HepG2 (cell line): ENCODE results near the gene HIRA. TPM values are rescaled to one million over a fixed set of nuclear protein-coding genes. Genes with fewer than 3 reads are reported as not detected.

ENCODE experiments used
- GABPB1 ChIP-seq: IDR thresholded peaks from 2 replicates; pipeline ENCODE4 v1.6.1; 2016; ENCODE audit warnings: mild to moderate bottlenecking, missing genetic modification reagents, moderate library complexity, missing compliant biosample characterization
- HDAC1 ChIP-seq: sonication (generic); formaldehyde crosslinking; IDR thresholded peaks from 2 replicates; pipeline ENCODE4 v1.5.1; 2020; ENCODE audit warnings: mild to moderate bottlenecking, missing genetic modification reagents
- NR1H2 ChIP-seq: sonication (generic); formaldehyde crosslinking; IDR thresholded peaks from 2 replicates; pipeline ENCODE4 v1.8.1; 2022; ENCODE audit warnings: low read depth, missing genetic modification reagents, borderline replicate concordance
- REPIN1 ChIP-seq: sonication (generic); formaldehyde crosslinking; IDR thresholded peaks from 2 replicates; pipeline ENCODE4 v1.8.0; 2022; ENCODE audit warnings: missing genetic modification reagents, low read depth, mild to moderate bottlenecking, borderline replicate concordance
- SMAD3 ChIP-seq: sonication (generic); formaldehyde crosslinking; IDR thresholded peaks from 2 replicates; pipeline ENCODE4 v1.4.0; 2020; ENCODE audit warnings: missing genetic modification reagents
- WIZ ChIP-seq: sonication (generic); formaldehyde crosslinking; IDR thresholded peaks from 2 replicates; pipeline ENCODE4 v1.5.1; 2020; ENCODE audit warnings: mild to moderate bottlenecking, missing genetic modification reagents
- YEATS4 ChIP-seq: sonication (generic); formaldehyde crosslinking; IDR thresholded peaks from 2 replicates; pipeline ENCODE4 v1.4.0; 2020; ENCODE audit warnings: missing genetic modification reagents, borderline replicate concordance
- ZFY ChIP-seq: sonication (generic); formaldehyde crosslinking; IDR thresholded peaks from 2 replicates; pipeline ENCODE4 v1.4.0; 2020; ENCODE audit warnings: missing genetic modification reagents
- ZNF263 ChIP-seq: sonication (generic); formaldehyde crosslinking; IDR thresholded peaks from 2 replicates; pipeline ENCODE4 v1.4.0; 2020; ENCODE audit warnings: missing genetic modification reagents
- ZNF343 ChIP-seq: sonication (generic); formaldehyde crosslinking; IDR thresholded peaks from 2 replicates; pipeline ENCODE4 v1.4.0; 2020; ENCODE audit warnings: mild to moderate bottlenecking, missing genetic modification reagents
- ZNF446 ChIP-seq: sonication (generic); formaldehyde crosslinking; IDR thresholded peaks from 2 replicates; pipeline ENCODE4 v1.5.0; 2020; ENCODE audit warnings: mild to moderate bottlenecking, missing genetic modification reagents
- ZNF766 ChIP-seq: sonication (generic); formaldehyde crosslinking; IDR thresholded peaks from 2 replicates; pipeline ENCODE4 v1.5.0; 2020; ENCODE audit warnings: missing genetic modification reagents, borderline replicate concordance
- polyA plus RNA-seq, 8 experiments: library from polyadenylated mRNA; depleted of rRNA in 3 of 8; stranded (reverse) in 7 of 8; unstranded in 1 of 8; fragments of >200 nt; fragmentation: Illumina TruSeq in 4 of 8; extraction: Trizol in 4 of 8; gene quantifications; 2 replicates each; pipeline versions ENCODE4 v1.2.1 to v1.2.3, GENCODE V29; 2011 to 2016; ENCODE audit warnings: low read depth in 4 of 8, missing spikeins in 1 of 8, mixed read lengths in 1 of 8; ENCODE audit not compliant: insufficient read depth in 1 of 8
- total RNA-seq, 5 experiments: library from RNA; depleted of rRNA; stranded (reverse); fragments of >200 nt; fragmentation: Illumina TruSeq; extraction: Trizol; gene quantifications; 2 replicates each; pipeline ENCODE4 v1.2.3, GENCODE V29; 2016; ENCODE audit warnings: low read depth in 1 of 5
- TF ChIP-seq, protein P1 (sequence below): sonication (generic); formaldehyde crosslinking; conservative IDR thresholded peaks from 2 replicates; pipeline ENCODE4 v1.4.0; 2020; ENCODE audit warnings: mild to moderate bottlenecking, missing genetic modification reagents, moderate library complexity
- TF ChIP-seq, protein P2 (sequence below): sonication (generic); formaldehyde crosslinking; IDR thresholded peaks from 2 replicates; pipeline ENCODE4 v1.4.0; 2020; ENCODE audit warnings: mild to moderate bottlenecking, missing genetic modification reagents
- TF ChIP-seq, protein P3 (sequence below): sonication (generic); formaldehyde crosslinking; IDR thresholded peaks from 2 replicates; pipeline ENCODE4 v1.5.0; 2020; ENCODE audit warnings: missing genetic modification reagents, mild to moderate bottlenecking, borderline replicate concordance
- TF ChIP-seq, protein P4 (sequence below): sonication (generic); formaldehyde crosslinking; IDR thresholded peaks from 2 replicates; pipeline ENCODE4 v1.4.0; 2020; ENCODE audit warnings: missing genetic modification reagents
- TF ChIP-seq, protein P5 (sequence below): IDR thresholded peaks from 2 replicates; pipeline ENCODE4 v1.6.1; 2012; ENCODE audit warnings: inconsistent platforms
- TF ChIP-seq, protein P6 (sequence below): sonication (generic); formaldehyde crosslinking; IDR thresholded peaks from 2 replicates; pipeline ENCODE4 v1.4.0; 2020; ENCODE audit warnings: mild to moderate bottlenecking, missing genetic modification reagents

Gene HIRA
- total and polyA plus RNA-seq, 2 of the 13 experiments (the other 11 are each of a cell fraction or from before 2014, with no cell fraction given): 21.5 to 29.2 TPM

DNA sequence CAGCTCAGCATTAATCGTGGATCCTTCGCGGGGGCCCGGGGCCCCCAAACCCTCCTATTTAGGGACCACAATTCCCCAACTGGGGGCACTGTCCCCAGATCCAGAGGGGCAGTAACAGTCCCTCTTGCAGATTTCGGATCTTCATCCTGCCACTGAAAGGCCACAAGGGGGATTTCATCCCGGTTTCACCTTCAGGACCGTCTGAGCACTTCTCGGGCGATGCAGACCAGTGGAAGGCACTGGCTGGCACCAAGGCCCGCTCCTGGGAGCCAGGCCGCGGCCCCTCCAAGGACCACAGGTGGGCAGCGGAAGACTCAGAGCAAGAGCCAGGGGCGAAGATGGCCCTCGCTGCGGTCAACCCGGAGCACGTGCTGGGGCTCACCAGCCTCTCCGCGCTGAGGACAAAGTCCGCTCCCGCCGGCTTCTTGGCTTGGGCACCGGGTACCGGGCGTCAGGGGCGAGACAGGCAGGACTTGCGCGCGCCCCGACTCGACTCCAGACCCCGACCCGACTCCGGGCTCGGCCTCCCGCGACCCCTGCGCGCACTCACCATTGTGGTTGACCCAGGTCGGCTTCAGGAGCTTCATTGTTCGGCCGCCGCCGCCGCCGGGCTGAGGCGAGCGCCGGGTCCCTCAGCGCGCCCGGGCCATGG is 517 bp downstream of the HIRA start (continued):
- TF ChIP-seq, protein P1, sequence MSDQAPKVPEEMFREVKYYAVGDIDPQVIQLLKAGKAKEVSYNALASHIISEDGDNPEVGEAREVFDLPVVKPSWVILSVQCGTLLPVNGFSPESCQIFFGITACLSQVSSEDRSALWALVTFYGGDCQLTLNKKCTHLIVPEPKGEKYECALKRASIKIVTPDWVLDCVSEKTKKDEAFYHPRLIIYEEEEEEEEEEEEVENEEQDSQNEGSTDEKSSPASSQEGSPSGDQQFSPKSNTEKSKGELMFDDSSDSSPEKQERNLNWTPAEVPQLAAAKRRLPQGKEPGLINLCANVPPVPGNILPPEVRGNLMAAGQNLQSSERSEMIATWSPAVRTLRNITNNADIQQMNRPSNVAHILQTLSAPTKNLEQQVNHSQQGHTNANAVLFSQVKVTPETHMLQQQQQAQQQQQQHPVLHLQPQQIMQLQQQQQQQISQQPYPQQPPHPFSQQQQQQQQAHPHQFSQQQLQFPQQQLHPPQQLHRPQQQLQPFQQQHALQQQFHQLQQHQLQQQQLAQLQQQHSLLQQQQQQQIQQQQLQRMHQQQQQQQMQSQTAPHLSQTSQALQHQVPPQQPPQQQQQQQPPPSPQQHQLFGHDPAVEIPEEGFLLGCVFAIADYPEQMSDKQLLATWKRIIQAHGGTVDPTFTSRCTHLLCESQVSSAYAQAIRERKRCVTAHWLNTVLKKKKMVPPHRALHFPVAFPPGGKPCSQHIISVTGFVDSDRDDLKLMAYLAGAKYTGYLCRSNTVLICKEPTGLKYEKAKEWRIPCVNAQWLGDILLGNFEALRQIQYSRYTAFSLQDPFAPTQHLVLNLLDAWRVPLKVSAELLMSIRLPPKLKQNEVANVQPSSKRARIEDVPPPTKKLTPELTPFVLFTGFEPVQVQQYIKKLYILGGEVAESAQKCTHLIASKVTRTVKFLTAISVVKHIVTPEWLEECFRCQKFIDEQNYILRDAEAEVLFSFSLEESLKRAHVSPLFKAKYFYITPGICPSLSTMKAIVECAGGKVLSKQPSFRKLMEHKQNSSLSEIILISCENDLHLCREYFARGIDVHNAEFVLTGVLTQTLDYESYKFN (CRISPR knock-in tag): no peak
- 0 out of 2 replicates have a peak, but pooled peaks have one; percentile 17 for TF ChIP-seq SMAD3 (CRISPR knock-in tag)
- TF ChIP-seq NR1H2 (CRISPR knock-in tag): peak; percentile 74; the same call in 1 of the 2 replicates
- peak; percentile 2; the same call in 1 of the 2 replicates for TF ChIP-seq ZNF343 (CRISPR knock-in tag)
- TF ChIP-seq, protein P2, sequence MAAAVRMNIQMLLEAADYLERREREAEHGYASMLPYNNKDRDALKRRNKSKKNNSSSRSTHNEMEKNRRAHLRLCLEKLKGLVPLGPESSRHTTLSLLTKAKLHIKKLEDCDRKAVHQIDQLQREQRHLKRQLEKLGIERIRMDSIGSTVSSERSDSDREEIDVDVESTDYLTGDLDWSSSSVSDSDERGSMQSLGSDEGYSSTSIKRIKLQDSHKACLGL (CRISPR knock-in tag): peak; percentile 73; the same call in 1 of the 2 replicates
- no peak for TF ChIP-seq ZNF766 (CRISPR knock-in tag)
- TF ChIP-seq, protein P3, sequence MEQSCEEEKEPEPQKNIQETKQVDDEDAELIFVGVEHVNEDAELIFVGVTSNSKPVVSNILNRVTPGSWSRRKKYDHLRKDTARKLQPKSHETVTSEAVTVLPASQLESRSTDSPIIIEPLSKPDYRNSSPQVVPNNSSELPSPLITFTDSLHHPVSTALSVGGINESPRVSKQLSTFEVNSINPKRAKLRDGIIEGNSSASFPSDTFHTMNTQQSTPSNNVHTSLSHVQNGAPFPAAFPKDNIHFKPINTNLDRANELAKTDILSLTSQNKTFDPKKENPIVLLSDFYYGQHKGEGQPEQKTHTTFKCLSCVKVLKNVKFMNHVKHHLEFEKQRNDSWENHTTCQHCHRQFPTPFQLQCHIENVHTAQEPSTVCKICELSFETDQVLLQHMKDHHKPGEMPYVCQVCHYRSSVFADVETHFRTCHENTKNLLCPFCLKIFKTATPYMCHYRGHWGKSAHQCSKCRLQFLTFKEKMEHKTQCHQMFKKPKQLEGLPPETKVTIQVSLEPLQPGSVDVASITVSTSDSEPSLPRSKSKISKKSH (CRISPR knock-in tag): 0 out of 2 replicates have a peak, but pooled peaks have one; percentile 69
- TF ChIP-seq, protein P4, sequence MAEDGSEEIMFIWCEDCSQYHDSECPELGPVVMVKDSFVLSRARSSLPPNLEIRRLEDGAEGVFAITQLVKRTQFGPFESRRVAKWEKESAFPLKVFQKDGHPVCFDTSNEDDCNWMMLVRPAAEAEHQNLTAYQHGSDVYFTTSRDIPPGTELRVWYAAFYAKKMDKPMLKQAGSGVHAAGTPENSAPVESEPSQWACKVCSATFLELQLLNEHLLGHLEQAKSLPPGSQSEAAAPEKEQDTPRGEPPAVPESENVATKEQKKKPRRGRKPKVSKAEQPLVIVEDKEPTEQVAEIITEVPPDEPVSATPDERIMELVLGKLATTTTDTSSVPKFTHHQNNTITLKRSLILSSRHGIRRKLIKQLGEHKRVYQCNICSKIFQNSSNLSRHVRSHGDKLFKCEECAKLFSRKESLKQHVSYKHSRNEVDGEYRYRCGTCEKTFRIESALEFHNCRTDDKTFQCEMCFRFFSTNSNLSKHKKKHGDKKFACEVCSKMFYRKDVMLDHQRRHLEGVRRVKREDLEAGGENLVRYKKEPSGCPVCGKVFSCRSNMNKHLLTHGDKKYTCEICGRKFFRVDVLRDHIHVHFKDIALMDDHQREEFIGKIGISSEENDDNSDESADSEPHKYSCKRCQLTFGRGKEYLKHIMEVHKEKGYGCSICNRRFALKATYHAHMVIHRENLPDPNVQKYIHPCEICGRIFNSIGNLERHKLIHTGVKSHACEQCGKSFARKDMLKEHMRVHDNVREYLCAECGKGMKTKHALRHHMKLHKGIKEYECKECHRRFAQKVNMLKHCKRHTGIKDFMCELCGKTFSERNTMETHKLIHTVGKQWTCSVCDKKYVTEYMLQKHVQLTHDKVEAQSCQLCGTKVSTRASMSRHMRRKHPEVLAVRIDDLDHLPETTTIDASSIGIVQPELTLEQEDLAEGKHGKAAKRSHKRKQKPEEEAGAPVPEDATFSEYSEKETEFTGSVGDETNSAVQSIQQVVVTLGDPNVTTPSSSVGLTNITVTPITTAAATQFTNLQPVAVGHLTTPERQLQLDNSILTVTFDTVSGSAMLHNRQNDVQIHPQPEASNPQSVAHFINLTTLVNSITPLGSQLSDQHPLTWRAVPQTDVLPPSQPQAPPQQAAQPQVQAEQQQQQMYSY (CRISPR knock-in tag): peak; percentile 76
- TF ChIP-seq HDAC1 (CRISPR knock-in tag): peak; percentile 47
- TF ChIP-seq YEATS4 (CRISPR knock-in tag): peak; percentile 59
- TF ChIP-seq REPIN1: peak; percentile 66; the same call in 1 of the 2 replicates
- no peak for TF ChIP-seq WIZ
- TF ChIP-seq GABPB1: peak; percentile 31; the same call in 1 of the 2 replicates
- no peak; the same call in 1 of the 2 replicates for TF ChIP-seq ZFY (CRISPR knock-in tag)
- TF ChIP-seq, protein P5, sequence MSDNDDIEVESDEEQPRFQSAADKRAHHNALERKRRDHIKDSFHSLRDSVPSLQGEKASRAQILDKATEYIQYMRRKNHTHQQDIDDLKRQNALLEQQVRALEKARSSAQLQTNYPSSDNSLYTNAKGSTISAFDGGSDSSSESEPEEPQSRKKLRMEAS: peak; percentile 95
- TF ChIP-seq ZNF446 (CRISPR knock-in tag): 0 out of 2 replicates have a peak, but pooled peaks have one; percentile 22
- TF ChIP-seq ZNF263 (CRISPR knock-in tag): 0 out of 2 replicates have a peak, but pooled peaks have one; percentile 31
- TF ChIP-seq, protein P6, sequence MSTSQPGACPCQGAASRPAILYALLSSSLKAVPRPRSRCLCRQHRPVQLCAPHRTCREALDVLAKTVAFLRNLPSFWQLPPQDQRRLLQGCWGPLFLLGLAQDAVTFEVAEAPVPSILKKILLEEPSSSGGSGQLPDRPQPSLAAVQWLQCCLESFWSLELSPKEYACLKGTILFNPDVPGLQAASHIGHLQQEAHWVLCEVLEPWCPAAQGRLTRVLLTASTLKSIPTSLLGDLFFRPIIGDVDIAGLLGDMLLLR: peak; percentile 81; the same call in 1 of the 2 replicates
